Activated naive CD8-positive, alpha-beta T cell treated with anti-CD3 and anti-CD28 coated beads for 36 hours (primary cell): ENCODE results near the gene ZC3H12D. TPM values are rescaled to one million over a fixed set of nuclear protein-coding genes. Genes with fewer than 3 reads are reported as not detected.
"Not testable (repeated sequence)": the region's sequence is repeated elsewhere in the genome, so short reads cannot be mapped to it uniquely, and the experiment has no call there.

ENCODE experiments used
- DNase-seq: peaks from one replicate; pipeline ENCODE4 v3.0.0; 2021
- H3K27ac Mint-ChIP-seq: one replicate; pipeline ENCODE4 v1.8.0; 2022; ENCODE audit warnings: mild to moderate bottlenecking, moderate library complexity, mixed read lengths
- H3K27me3 Mint-ChIP-seq: one replicate; pipeline ENCODE4 v1.8.0; 2022; ENCODE audit warnings: mild to moderate bottlenecking, mixed read lengths
- H3K36me3 Mint-ChIP-seq: one replicate; pipeline ENCODE4 v1.8.0; 2021; ENCODE audit warnings: mild to moderate bottlenecking, mixed read lengths
- H3K4me1 Mint-ChIP-seq: one replicate; pipeline ENCODE4 v1.8.0; 2021; ENCODE audit warnings: mixed read lengths
- H3K4me3 Mint-ChIP-seq: one replicate; pipeline ENCODE4 v1.8.0; 2022; ENCODE audit warnings: mild to moderate bottlenecking, moderate library complexity, mixed read lengths
- H3K9me3 Mint-ChIP-seq: one replicate; pipeline ENCODE4 v1.8.0; 2022; ENCODE audit warnings: mixed read lengths
- total RNA-seq, 2 experiments: library from RNA; stranded (reverse); gene quantifications; one replicate each; pipeline ENCODE4 v1.2.3, GENCODE V29; 2021

ZC3H12D gene
- 10 to 100 TPM; 27.9 to 28.0 TPM for total RNA-seq

GRCh38 chr6:149484733-149485700 is at the start of gene ZC3H12D:
Gene ZC3H12D, minus strand, starts transcription at chr6:149485014. Its CDS starts 10,471 bp downstream, at chr6:149474543.
- Mint-ChIP-seq H3K9me3 (no peaks in the 10 kb centered on the region), H3K4me3 (peak within 1 kb of the TSS; percentile 89), H3K27me3 (no peaks in the 10 kb centered on the region), H3K4me1 (peaks cover 59% of the 10 kb centered on the region), H3K27ac (peak within 1 kb of the TSS; percentile 96), H3K36me3 (peaks cover 32% of the 10 kb centered on the region)
- peak; percentile 84 for DNase-seq

DNA sequence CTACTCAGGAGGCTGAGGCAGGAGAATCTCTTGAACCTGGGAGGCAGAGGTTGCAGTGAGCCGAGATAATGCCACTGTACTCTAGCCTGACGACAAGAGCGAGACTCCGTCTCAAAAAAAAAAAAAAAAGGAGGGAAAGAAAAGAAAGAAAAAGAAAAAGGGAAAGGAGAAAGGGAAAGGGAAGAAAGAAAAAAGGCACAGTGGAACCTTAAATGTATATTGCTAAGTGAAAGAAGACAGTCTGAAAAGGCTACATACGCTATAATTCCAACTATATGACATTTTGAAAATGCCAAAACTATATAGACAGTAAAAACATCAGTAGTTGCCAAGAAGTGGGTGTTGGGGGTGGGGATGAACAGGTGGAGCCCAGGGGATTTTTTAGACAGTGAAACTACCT is 44.8 kb upstream of the ZC3H12D start:
- peak overlapping the region; percentile 73 for H3K27ac Mint-ChIP-seq
- peak overlapping the region; percentile 34 for H3K4me3 Mint-ChIP-seq
- no peak for DNase-seq
- H3K27me3 Mint-ChIP-seq = no peaks in the 10 kb centered on the region
- H3K4me1 Mint-ChIP-seq = peaks cover 22% of the 10 kb centered on the region
- peaks cover 21% of the 10 kb centered on the region for H3K36me3 Mint-ChIP-seq
- no peaks in the 10 kb centered on the region for H3K9me3 Mint-ChIP-seq

DNA sequence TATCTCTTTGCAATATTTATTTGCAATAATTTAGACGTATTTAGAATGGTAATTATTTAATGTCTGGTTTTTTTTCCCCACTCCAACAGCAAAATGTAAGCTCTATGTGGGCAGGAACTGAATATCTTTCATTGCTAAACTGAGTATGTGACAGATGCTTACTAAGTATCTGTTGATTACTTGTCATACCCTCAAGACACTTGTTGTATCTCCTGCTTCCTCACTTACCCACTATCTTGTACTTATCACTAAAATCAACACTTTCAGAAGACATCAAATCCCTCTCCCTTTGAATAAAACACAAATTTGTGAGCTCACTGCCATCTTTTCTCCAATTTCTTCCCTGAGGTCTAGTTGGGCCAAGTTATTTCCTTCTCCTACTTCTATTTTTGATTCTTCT is 30.7 kb upstream of the ZC3H12D start:
- Mint-ChIP-seq H3K4me3 (no peak overlapping the region), H3K4me1 (peaks cover 42% of the 10 kb centered on the region), H3K9me3 (peaks cover 2% of the 10 kb centered on the region), H3K36me3 (peaks cover 40% of the 10 kb centered on the region), H3K27ac (peak overlapping the region; percentile 13), H3K27me3 (no peaks in the 10 kb centered on the region)
- no peak for DNase-seq

GRCh38 chr6:149513915-149514314 is 29.1 kb upstream of the ZC3H12D start:
- H3K27me3 Mint-ChIP-seq = no peaks in the 10 kb centered on the region
- peaks cover 2% of the 10 kb centered on the region for H3K9me3 Mint-ChIP-seq
- DNase-seq = no peak
- H3K4me1 Mint-ChIP-seq = peaks cover 46% of the 10 kb centered on the region
- no peak overlapping the region for H3K27ac Mint-ChIP-seq
- peaks cover 41% of the 10 kb centered on the region for H3K36me3 Mint-ChIP-seq
- H3K4me3 Mint-ChIP-seq = no peak overlapping the region

DNA sequence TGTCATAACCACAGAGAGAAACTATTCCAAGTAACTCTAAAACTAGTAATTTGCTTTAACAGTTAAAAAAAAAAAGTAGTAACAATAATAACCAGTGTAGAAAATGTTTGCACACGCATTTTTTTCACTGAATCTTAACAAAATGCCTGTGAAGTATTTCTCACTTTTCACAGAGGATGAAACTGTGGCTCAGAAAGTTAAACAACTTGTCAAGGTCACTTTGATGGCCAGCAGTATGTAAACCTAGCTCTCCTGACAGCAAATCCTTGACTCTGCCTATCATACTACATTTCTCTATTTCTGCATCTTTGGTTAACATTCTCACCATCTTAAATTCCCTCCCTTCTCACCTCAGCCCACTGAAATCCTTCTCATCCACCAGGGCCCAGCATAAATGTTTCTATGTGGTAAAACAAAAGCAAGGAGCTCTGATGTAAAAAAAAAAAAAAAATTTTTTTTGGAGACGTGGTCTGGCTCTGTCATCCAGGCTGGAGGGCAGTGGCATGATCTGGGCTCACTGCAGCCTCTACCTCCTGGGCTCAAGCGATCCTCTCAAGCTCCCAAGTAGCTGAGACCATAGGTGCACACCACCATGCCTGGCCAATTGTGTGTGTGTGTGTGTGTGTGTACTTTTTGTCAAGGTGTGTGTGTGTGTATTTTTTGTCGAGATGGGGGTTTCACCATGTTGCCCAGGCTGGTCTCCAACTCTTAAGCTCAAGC is 26.1 kb upstream of the ZC3H12D start:
- H3K9me3 Mint-ChIP-seq = peaks cover 2% of the 10 kb centered on the region
- H3K27me3 Mint-ChIP-seq = no peaks in the 10 kb centered on the region
- H3K36me3 Mint-ChIP-seq = peaks cover 44% of the 10 kb centered on the region
- peaks cover 45% of the 10 kb centered on the region for H3K4me1 Mint-ChIP-seq
- DNase-seq = no peak
- H3K27ac Mint-ChIP-seq = peak overlapping the region; percentile 89
- no peak overlapping the region for H3K4me3 Mint-ChIP-seq

DNA sequence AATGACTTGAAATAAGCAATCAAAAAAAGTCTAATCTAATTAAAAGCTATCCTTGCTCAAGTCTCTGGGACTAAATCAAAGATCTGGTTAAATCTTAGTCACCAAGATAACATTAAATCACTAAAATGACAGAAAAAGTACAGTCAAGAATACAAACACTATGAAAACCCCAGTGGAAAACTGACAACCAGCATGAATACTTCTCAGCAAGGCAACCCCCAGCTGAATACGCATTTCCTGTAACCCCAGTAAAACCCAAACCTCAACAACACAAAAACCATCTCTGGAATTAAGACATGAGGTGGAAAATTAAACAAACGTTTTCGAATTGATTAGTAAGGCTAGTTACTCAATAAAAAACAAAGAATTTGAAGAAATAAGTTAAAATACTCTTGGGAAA is 23.7 kb upstream of the ZC3H12D start:
- Mint-ChIP-seq H3K36me3 (peaks cover 34% of the 10 kb centered on the region), H3K4me1 (peaks cover 48% of the 10 kb centered on the region), H3K4me3 (no peak overlapping the region), H3K9me3 (no peaks in the 10 kb centered on the region), H3K27me3 (no peaks in the 10 kb centered on the region), H3K27ac (peak overlapping the region; percentile 92)
- DNase-seq = peak; percentile 38

DNA sequence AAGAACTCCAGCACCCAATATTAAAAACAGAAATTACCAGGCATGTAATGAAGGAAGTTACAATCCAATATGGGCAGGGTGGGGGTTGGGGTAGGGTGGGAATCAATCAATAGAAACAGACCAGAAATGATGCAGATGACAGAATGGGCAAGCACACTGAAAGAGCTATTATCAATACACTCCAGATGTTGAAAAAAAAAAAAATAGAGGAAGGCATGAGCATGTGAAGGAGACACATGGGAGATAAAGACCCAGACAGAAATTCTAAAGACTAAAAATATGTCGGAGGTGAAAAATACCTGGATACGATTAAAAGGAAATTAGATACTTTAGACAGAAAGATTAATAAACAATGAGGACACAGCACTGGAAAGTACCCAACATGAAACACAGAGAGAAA is 19.1 kb upstream of the ZC3H12D start:
- Mint-ChIP-seq H3K9me3 (no peaks in the 10 kb centered on the region), H3K27me3 (no peaks in the 10 kb centered on the region), H3K27ac (peak overlapping the region; percentile 51), H3K4me1 (peaks cover 57% of the 10 kb centered on the region), H3K4me3 (no peak overlapping the region), H3K36me3 (peaks cover 44% of the 10 kb centered on the region)
- no peak for DNase-seq

DNA sequence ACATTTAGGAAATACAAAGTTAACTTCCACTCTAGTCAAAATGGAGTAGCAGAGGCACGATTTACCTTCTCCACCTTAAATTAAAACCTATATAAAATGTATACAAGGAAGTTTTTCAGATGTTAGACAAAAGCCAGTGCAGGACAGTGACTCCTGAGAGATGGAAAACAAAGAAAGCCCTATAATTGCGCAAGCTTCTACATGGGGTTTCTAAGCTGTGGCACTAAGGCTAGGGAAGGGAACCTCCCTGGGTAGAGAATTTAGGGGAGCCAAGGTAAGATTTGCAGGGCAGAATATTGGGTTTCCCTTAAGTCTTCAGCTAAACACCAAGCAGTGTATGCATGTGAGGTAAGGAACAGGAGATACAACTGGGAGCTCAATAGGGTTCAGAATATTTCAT is 18.5 kb upstream of the ZC3H12D start:
- Mint-ChIP-seq H3K4me3 (no peak overlapping the region), H3K27ac (peak overlapping the region; percentile 51), H3K27me3 (no peaks in the 10 kb centered on the region), H3K4me1 (peaks cover 57% of the 10 kb centered on the region), H3K36me3 (peaks cover 44% of the 10 kb centered on the region), H3K9me3 (no peaks in the 10 kb centered on the region)
- DNase-seq = no peak

DNA sequence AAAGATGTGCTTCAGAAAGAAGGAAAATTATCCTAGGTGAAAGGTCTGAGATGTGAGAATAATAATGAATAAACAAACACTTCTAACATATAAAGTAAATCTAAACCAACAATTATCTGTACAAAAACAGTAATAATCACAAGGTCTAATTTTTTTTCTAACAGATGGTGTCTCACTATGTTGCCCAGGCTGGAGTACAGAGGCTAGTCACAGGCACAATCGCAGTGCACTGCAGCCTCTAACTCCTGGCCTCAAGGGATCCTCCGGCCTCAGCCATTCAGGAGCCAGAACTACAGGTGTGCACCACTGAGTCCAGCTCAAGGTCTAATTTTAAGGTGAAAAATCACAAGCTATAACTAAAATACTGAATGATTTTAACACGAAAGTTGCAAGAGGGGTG is 17.0 kb upstream of the ZC3H12D start:
- Mint-ChIP-seq H3K4me3 (no peak overlapping the region), H3K27ac (peak overlapping the region; percentile 79), H3K27me3 (no peaks in the 10 kb centered on the region), H3K36me3 (peaks cover 48% of the 10 kb centered on the region), H3K4me1 (peaks cover 59% of the 10 kb centered on the region), H3K9me3 (peaks cover 5% of the 10 kb centered on the region)
- DNase-seq = no peak

GRCh38 chr6:149501201-149501600 is 16.4 kb upstream of the ZC3H12D start:
- H3K36me3 Mint-ChIP-seq = peaks cover 49% of the 10 kb centered on the region

GRCh38 chr6:149500096-149500495 is 15.3 kb upstream of the ZC3H12D start:
- Mint-ChIP-seq H3K4me3 (no peak overlapping the region), H3K4me1 (peaks cover 72% of the 10 kb centered on the region), H3K27me3 (no peaks in the 10 kb centered on the region), H3K9me3 (peaks cover 5% of the 10 kb centered on the region), H3K27ac (peak overlapping the region; percentile 70), H3K36me3 (peaks cover 44% of the 10 kb centered on the region)
- no peak for DNase-seq

More at GRCh38 chr6:149501201-149501600, 16.4 kb upstream of the ZC3H12D start:
- H3K9me3 Mint-ChIP-seq = peaks cover 5% of the 10 kb centered on the region
- DNase-seq = no peak
- H3K4me3 Mint-ChIP-seq = no peak overlapping the region
- no peaks in the 10 kb centered on the region for H3K27me3 Mint-ChIP-seq
- peaks cover 61% of the 10 kb centered on the region for H3K4me1 Mint-ChIP-seq
- H3K27ac Mint-ChIP-seq = peak overlapping the region; percentile 79

- no peak for DNase-seq
- peak overlapping the region; percentile 82 for H3K27ac Mint-ChIP-seq
- peaks cover 41% of the 10 kb centered on the region for H3K36me3 Mint-ChIP-seq
- no peaks in the 10 kb centered on the region for H3K27me3 Mint-ChIP-seq
- H3K4me1 Mint-ChIP-seq = peaks cover 77% of the 10 kb centered on the region
- no peak overlapping the region for H3K4me3 Mint-ChIP-seq
- peaks cover 5% of the 10 kb centered on the region for H3K9me3 Mint-ChIP-seq
These were observed 14.3 kb upstream of the ZC3H12D start for GRCh38 chr6:149499066-149499465.

- no peak overlapping the region for H3K4me3 Mint-ChIP-seq
- peaks cover 45% of the 10 kb centered on the region for H3K36me3 Mint-ChIP-seq
- H3K27ac Mint-ChIP-seq = peak overlapping the region; percentile 97
- H3K9me3 Mint-ChIP-seq = peaks cover 6% of the 10 kb centered on the region
- H3K27me3 Mint-ChIP-seq = no peaks in the 10 kb centered on the region
- peaks cover 82% of the 10 kb centered on the region for H3K4me1 Mint-ChIP-seq
- DNase-seq = no peak
These were observed 12.6 kb upstream of the ZC3H12D start for GRCh38 chr6:149497365-149497764.

GRCh38 chr6:149496597-149496996 is 11.8 kb upstream of the ZC3H12D start:
- peak; percentile 28 for DNase-seq
- H3K9me3 Mint-ChIP-seq, H3K27me3 Mint-ChIP-seq: not testable (repeated sequence)
- Mint-ChIP-seq H3K27ac (peak overlapping the region; percentile 97), H3K4me3 (peak overlapping the region; percentile 55), H3K4me1 (peaks cover 76% of the 10 kb centered on the region), H3K36me3 (peaks cover 38% of the 10 kb centered on the region)

GRCh38 chr6:149495349-149496016 is 10.7 kb upstream of the ZC3H12D start:
- Mint-ChIP-seq H3K4me3 (peak overlapping the region; percentile 54), H3K27ac (peak overlapping the region; percentile 97), H3K36me3 (peaks cover 35% of the 10 kb centered on the region), H3K4me1 (peaks cover 73% of the 10 kb centered on the region)
- not testable (repeated sequence) for DNase-seq, H3K9me3 Mint-ChIP-seq, H3K27me3 Mint-ChIP-seq
